Stimulated activated CD4-positive, alpha-beta T cell treated with anti-CD3 and anti-CD28 coated beads, TNF-alpha, amount 100 ng/mL, for 1 hour (primary cell): ENCODE measurements around the gene PLSCR2.
A peak's percentile ranks its signal among the peaks of the same experiment; 100 is the strongest.
"Not testable (repeated sequence)": the region's sequence is repeated elsewhere in the genome, so short reads cannot be mapped to it uniquely, and the experiment has no call there.

Experiments used
- DNase-seq, 3 donors: peaks; one replicate each; pipeline ENCODE4 v3.0.0-alpha.2; 2020; ENCODE audit warnings: low read depth in 3 of 3, low spot score in 1 of 3

PLSCR2 gene

GRCh38 chr3:146469150-146470017, at the start of gene PLSCR2:
Gene PLSCR2 (minus strand): TSS chr3:146469561. CDS start chr3:146459904, 9,657 bp downstream.
- DNase-seq = peak; percentile 10 to 55 (median 42)

GRCh38 chr3:146517684-146518435, 48.5 kb upstream of the PLSCR2 start:
- DNase-seq = no peak

GRCh38 chr3:146513386-146514051, 44.2 kb upstream of the PLSCR2 start:
- DNase-seq = no peak

- DNase-seq = no peak
Observed at GRCh38 chr3:146511402-146512134, 42.2 kb upstream of the PLSCR2 start.

GRCh38 chr3:146507331-146508120, 38.2 kb upstream of the PLSCR2 start:
- DNase-seq = no peak

- DNase-seq = no peak
Observed at GRCh38 chr3:146505516-146505915, 36.2 kb upstream of the PLSCR2 start.

- DNase-seq = no peak
Observed at GRCh38 chr3:146504498-146505197, 35.3 kb upstream of the PLSCR2 start.

GRCh38 chr3:146503461-146504202, 34.3 kb upstream of the PLSCR2 start:
- DNase-seq = no peak

- DNase-seq = no peak
Observed at GRCh38 chr3:146502887-146503460, 33.6 kb upstream of the PLSCR2 start.

GRCh38 chr3:146501752-146502151, 32.4 kb upstream of the PLSCR2 start:
- DNase-seq = no peak

GRCh38 chr3:146499701-146500100, 30.3 kb upstream of the PLSCR2 start:
- DNase-seq = no peak

- DNase-seq = no peak
Observed at GRCh38 chr3:146498002-146498736, 28.8 kb upstream of the PLSCR2 start.

- not testable (repeated sequence) for DNase-seq
Observed at GRCh38 chr3:146497145-146497843, 27.9 kb upstream of the PLSCR2 start.

- DNase-seq = no peak
Observed at GRCh38 chr3:146496726-146497125, 27.4 kb upstream of the PLSCR2 start.

GRCh38 chr3:146496251-146496650, 26.9 kb upstream of the PLSCR2 start:
- DNase-seq = no peak

- no peak for DNase-seq
Observed at GRCh38 chr3:146493761-146494160, 24.4 kb upstream of the PLSCR2 start.

GRCh38 chr3:146493221-146493620, 23.9 kb upstream of the PLSCR2 start:
- no peak for DNase-seq
